GM21576 (cell line): Measurements from ENCODE around the gene UCHL3.
A peak's percentile ranks its signal among the peaks of the same experiment; 100 is the strongest.

Source experiments
- ATAC-seq: cut with Tn5 transposase; IDR thresholded peaks from one replicate; pipeline ENCODE4 v1.9.1; 2021; ENCODE audit warnings: mild to moderate bottlenecking, moderate library complexity; ENCODE audit not compliant: unreplicated experiment

The UCHL3 gene

DNA sequence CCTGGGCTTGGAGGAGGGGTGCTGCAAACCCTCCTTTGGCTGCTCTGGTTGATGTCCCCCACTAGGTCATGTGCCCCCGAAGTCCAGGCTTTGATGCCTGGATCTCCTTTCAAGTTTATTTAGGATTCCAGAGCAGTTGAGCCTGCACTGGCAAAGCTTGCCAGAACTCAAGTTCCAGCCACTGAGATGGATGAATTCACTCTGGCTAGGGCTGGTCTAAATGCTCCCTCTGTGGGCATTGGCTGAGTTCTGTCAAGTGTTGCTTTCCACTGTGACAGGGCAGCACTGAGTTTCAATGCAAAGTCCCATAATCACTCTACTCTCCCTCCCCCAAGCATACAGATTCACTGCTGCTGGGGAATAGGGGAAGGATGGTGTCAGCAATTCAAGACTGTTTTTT, 68.7 kb downstream of the UCHL3 start:
- ATAC-seq, result no peak

DNA sequence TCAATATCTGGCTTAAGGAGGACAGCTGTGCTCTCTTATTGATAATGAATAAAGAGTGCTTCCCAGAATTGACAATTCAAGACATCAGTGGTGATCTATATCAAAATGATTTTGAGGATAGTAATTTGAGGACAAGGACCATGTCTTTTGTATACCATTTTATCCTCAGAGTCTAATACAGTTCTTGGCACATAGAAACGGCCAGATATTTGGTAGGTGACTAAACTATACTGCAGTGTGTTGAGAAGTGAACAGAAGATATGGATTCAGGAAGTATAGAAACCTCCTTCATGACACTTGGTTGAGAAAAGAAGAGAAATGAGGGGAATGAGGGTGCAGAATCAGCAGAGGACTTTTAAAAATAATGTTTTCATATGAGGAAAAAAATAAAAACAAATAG, 70.4 kb downstream of the UCHL3 start:
- no peak for ATAC-seq

DNA sequence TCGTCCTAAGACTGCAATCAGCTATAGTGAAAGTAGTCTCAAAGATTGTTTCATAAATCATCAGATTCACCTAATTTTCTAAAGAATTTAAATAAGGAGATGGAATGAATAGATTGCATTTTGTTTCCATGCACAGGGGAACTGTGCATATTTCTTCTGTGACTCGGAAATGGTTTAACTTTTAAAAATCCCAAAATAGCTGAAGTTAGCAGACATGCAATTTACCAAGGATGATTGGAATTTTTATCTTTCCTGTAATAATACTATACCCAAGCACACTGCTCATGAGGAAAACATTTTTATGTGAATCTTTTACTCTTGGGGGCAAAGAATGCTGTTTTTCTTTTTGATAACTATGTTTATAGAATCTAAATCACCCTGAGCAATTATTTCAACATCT, 71.6 kb downstream of the UCHL3 start:
- no peak for ATAC-seq

DNA sequence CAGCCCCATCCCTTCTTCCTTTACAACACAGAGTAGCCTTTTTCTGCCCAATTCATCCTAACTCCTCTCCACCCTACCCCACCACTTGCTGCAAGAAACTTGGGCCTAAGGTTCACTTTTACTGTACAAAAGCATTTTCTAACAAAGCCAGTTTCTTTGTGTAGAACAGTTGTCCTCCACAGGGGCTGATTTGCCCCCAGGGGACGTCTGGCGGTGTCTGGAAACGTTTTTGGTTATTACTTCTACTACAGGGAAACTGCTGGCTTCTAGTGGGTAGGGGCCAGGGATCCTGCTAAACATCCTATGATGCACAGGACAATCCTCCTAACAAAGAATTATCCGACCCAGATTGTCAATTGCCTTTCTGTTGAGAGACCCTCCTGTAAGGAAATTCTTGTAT, 79.2 kb downstream of the UCHL3 start:
- ATAC-seq, result no peak

DNA sequence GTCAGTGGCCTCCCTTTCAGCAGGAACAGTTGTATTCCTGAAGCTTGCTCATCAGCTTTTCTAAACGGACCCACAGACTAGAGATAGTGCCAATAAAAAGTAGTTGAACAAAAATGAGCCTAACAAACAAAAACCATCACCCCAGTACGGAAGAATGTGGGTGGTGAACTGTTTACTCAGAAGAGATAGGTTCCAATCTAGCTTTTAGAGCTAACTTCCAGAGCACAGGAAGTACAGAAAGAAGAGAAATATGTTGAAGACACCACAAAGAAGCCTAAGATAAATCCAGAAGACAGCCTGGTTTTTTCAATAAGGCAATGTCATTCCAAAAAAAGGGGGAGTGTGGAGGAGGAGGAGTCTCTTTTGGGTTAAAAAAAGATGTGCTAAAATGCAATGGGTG, 83.7 kb downstream of the UCHL3 start:
- no peak for ATAC-seq

DNA sequence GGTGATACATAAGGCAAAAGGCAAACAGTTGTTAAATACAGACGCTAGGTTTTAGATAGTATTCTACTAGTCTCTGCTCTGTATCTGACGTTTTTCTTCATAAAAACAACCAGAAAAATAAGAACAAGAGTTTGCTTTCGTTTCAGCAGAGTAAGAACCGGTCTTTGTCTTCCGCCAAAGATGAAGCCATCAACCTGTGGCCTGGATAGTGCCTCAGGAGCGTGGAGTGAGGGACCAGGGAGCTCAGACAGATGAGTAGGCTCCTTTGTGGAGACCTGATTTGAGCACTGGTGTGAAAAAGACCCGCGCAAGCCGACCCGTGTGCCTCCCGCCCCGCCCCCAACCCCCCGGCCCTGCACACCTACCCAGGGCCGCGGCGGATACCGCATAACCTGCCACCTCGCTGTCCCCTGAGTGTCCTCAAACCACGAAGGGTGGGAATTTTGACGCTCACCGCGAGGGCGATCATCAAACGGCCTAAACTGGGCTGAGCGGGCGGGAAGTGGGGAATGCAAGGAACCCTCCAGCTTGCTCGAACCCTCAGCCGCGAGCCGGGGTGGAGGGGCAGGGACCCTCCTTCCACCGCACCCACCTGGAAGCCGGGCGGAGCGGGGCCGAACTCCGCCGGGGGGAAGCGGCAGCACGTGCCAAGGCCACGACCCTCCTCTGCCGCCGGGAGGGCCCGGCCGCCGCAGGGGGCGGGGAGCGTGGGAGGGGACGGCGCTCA, 85.7 kb downstream of the UCHL3 start:
- ATAC-seq, result peak; percentile 1

DNA sequence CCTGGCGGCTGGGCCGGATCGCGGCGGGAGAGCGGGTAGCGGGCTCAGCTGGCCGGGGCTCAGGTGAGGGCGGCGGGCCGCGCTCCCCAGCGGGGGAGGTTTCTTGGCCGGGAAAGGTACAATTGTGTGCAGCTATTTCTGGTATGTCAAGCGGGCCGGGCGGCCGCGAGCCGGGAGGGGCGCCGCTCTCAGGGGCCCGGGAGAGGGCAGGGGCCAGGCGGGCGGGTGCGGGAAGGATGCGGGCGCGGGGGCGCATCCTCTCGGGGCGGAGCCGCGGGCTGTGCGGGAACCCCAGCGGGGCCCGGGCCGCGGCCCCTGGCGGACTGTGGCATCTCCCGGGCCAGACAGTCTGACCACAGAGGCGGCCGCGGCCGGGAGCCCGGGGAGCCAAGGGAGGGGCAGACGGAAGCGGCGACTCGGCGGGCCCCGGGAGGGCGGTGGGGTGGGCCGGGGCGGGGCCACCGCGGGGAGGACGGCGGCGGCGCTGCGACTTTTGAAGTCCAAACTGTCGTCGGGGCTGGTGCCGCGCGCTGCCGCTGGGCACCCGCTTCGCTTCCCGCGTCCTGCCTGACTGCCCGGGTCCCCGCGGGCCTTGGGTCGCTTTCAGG, 86.3 kb downstream of the UCHL3 start, which contains the start of gene LMO7:
Gene LMO7, plus strand, starts transcription at position 503 of the 608 bp plus-strand sequence. CDS start 328 bp downstream, outside the sequence.
- peak; percentile 55 for ATAC-seq

DNA sequence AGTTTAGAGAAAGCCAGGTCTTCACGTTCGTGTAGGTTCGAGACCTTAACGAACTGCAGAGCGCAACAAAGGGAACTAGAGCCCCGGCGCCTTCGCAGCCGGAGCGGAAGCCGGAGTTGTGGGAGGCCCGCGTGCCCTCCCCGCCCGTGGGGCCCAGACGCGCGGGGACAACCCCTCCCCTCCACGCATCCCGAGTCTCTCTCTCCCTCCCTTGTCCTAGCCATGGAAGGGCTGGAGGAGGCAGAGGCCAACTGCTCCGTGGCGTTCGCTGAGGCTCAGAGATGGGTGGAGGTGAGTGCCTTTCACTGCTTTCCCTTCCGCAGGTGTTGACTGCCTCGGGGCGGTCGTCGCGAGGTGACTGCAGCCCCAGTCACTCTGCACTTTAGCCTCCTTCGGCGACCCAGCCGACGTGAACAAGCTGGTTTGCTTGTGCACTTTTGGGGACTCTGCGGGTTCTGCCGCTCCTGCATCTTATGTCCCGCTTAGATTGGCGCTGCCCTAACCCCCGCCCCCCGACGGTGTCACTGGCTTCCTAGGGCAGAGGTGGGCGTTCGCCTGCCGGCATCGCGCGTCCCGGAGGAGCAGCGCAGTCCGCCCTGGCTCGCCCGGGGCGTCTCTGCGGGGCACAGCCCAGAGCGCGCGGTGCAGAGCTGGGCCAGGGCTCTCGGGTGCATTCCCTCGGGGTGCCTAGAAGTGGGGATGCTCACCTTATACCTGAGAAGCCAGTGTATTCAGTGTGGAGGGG, 87.0 kb downstream of the UCHL3 start:
- peak; percentile 46 for ATAC-seq

DNA sequence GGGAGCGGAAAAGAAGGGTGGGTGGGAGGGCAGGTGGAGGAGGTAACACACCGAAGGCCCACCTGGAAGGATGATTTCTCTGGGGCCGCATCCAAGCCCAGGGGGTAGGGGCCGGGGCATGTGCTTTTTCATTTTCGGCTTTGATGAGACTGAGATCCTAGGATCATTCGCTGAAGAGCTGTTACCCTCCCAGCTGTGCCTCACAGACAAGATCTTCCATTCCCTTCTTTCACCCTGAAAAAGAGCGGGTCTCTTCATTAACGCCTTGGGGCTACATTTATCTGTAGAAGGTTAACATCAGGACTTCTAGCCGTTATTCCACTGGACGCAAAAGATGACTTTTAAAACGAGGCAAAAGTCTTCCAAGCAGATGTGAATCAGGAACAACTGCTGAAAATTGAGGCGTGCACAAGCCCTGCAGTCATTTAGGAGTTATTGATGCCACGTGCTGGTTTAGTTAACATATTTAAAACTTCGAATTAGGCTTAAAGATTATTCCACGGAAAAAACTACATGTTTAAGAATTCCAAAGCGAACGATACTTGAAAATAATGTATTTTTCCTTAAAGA, 87.7 kb downstream of the UCHL3 start:
- no peak for ATAC-seq

DNA sequence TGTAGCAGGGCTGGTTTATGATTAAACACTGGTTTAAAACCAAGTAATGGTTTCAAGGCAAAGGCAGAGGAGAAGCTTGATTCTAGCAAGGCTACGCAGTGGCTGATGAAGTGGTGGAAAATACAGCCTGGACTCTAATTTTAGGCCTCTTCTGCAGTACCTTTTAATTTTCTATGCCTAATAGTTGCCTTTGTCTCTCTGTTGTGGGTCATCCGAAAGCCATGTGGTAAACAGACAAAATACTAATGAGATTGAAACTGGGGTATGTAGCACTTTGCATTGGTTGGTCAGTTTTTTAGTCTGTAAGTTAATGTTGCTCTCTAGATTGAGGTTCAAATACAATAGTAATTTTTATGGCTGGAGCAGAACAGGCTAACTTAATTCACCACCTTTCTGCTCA, 89.9 kb downstream of the UCHL3 start:
- ATAC-seq, result no peak

DNA sequence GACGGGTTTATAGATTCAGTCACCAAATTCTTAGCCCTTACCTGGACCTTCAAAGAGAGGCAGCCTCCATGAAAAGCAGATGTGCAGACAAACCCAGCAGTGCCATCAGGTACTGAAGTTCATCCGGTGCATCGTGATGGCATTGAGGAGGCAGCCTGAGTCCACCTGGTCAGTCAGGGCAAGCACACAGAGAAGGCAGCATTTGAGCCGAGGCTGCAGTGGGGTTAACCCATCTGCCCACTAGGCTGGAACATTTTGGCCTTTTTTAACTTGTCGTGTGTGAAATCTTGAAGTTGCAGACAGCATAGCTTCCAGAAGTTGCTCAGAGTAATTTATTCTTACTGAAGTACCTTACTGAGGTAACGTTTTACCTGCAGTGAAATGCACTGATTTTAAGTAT, 91.4 kb downstream of the UCHL3 start:
- ATAC-seq, result no peak

DNA sequence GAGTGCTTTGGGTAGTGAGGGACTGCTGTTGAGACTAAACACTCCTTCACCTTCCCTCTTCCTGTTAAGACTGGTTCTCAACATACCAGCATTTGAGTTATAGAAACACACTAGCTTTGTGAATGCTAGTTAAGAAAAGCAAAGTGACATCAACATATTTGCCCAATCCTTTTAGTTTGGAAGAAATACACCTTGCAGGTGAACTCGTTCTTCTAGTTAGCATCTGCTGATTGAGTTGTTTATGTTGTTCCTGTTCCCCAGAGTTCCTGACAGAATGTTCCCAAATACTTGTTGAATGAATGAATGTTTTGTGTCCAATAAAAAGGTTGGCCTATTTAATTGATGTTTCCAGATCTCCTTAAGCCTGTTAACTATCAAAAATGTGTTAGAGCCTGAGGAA, 93.6 kb downstream of the UCHL3 start:
- ATAC-seq, result no peak

DNA sequence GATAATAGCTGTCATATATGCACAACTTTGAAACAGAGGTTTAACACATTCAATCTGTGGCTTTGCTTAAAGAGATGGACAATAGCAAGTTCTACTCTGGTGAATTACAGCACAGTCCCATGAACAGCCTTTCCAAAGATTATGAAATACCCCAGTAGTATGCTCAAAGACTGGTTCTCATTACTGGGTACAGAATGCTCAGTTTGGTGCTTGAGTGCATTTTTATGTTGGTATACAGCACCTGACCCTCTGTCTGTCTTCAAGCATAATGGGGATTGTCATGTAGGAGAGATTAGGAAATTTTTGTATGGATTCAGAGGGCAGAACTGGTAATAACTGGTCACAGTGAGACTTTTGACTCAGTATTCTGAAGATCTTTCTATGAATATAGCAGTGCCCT, 94.1 kb downstream of the UCHL3 start:
- ATAC-seq, result no peak

DNA sequence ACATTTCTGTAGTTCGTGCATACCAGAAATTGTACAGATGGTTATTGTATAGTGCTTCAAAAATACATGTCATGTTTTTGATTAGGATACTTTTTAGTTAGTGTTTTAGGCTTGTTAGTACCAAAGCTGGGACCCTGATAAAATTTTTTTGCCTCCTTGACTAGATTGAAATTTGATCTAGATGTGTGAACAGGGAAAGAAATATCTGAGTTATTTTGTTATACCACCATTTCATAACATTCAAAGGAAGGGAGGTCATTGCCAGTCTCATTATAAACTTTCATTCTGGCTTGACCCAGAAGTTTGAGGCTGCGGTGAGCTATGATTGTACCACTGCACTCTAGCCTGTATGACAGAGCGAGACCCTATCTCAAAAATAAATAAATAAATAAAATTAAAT, 95.5 kb downstream of the UCHL3 start:
- no peak for ATAC-seq

DNA sequence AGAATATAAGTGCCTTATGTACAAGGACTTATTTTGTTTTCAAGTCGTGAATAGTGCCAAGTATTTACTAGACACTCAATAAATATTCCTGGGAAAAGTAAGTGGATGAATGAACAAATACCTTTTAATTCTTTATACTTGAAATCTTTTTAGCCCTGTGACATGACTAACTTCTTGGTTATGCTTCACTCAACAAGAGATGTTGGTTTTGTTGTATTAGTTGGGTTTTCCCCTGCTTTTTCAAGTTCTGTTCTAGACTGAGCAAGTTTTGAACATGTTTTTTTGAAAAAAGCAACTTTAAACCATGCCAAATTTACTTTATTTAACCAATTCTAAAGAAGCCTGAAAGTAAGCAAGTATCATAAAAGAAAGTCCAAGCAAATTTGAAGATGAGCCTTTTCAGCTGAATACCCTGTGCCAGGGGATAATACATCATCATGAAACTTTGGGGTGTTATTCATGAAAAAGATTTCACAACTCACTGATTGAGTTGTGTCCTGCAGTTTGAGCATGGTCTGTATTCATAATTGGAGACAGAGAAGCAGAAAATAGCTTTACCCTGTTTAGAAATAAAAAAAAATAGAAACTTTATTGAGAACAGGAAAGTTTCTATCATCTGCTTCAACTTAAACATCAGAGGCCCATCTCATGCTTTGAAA, 97.7 kb downstream of the UCHL3 start:
- ATAC-seq, result peak; percentile 77

DNA sequence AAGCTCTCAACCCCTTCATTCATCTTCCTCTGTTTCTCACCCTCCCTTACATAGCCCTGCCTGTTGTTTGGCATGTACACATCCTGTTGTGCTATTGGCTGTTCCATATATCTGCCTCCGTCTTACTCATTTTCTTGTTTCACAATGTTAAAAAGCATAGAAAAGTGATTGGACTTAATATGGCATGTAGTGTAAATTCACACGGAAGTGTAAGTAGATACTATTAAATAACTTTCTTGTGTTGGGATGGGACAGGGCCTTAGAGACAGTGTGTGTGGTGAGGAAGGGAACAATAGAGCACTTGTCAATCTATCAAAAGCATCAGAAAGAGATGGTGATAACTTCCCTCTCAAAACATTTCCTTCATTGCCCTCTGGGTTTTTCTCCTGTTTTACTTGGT, 98.9 kb downstream of the UCHL3 start:
- ATAC-seq, result no peak

DNA sequence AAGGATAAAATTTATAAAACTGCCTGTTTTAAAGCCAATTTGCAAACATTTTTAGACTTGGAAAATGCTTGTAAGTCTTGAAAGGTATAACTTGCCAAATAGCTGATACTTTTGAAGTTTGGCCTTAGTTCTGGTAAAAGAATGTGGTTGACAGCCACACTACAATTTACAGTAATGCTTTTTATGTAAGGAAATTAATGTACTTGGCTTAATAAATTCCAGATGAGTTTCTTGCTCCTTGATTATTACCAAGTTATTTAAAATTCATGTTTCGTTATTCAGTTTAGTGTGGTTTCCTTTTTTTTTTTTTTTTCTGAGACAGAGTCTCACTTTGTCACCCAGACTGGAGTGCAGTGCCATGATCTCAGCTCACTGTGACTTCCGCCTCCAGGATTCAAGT, 101.4 kb downstream of the UCHL3 start:
- no peak for ATAC-seq

DNA sequence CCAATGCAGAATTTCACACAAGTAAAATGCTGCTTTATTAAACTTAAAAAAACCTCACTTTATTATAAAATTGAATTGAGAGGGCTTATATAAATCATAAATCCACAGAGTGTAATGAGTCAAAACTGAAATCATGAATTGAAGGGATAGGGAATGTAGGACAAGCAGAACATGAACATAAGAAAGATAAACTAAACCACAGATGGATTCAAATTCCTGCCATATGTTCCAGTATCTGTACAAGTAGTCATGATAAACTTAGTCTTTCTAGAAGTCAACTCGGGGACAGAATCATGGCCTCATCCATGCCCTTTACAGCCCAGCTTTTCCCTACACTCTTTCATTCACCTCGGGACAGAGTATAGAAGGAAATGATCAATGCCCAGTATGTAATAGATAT, 103.1 kb downstream of the UCHL3 start:
- ATAC-seq, result no peak
